ENCODE measurements around the gene ZNF74. TPM values are rescaled to one million over a fixed set of nuclear protein-coding genes. Genes with fewer than 3 reads are reported as not detected.
"Not testable (repeated sequence)": the region's sequence is repeated elsewhere in the genome, so short reads cannot be mapped to it uniquely, and the experiment has no call there.

Gene ZNF74
- polyA plus RNA-seq, 4 donors, result 15.0 to 20.4 (median 15.9) TPM

DNA sequence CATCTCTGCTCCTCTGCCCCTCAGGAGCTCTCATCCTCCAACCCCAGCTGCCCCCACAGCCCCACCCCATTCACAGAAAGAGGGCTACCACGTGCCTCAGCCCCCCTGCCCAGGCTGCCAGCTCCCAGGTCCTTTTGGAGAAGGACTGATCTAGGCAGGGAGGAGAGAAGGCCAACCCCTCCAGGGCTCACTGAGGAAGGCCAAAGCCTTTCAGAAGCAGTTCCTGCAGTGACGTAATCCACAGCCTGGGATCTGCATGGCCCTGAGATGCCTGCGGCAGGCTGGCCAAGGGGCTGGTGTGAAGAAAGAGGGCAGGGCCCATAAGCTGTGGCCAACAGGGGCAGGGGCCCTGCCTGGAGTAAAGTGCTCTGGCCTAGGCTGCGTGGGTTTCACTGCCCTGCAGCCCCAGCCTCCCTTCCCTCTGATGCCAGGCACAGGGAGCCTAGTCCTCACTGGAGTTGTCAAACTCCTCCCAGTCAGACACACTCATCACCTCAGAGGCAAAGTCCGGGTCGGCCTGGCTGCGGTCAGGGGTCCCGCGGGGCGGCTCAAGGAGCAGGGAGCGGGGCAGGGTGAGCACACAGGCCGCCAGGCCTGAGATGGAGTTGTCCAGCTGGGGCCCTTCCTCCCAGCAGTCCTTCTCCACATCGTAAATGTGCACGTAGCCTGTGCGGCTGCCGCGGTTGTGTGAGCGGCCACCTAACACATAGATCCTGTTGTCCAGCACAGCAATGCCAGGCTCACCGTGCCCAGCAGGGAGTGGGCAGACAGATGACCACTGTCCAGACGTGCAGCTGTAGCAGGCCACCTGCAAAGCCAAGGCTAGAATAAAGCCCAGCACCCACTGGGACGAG is 47.9 kb downstream of the ZNF74 start:
- no peak for DNase-seq (ENCODE audit: low read depth in 4 of 4, low spot score in 3 of 4)

DNA sequence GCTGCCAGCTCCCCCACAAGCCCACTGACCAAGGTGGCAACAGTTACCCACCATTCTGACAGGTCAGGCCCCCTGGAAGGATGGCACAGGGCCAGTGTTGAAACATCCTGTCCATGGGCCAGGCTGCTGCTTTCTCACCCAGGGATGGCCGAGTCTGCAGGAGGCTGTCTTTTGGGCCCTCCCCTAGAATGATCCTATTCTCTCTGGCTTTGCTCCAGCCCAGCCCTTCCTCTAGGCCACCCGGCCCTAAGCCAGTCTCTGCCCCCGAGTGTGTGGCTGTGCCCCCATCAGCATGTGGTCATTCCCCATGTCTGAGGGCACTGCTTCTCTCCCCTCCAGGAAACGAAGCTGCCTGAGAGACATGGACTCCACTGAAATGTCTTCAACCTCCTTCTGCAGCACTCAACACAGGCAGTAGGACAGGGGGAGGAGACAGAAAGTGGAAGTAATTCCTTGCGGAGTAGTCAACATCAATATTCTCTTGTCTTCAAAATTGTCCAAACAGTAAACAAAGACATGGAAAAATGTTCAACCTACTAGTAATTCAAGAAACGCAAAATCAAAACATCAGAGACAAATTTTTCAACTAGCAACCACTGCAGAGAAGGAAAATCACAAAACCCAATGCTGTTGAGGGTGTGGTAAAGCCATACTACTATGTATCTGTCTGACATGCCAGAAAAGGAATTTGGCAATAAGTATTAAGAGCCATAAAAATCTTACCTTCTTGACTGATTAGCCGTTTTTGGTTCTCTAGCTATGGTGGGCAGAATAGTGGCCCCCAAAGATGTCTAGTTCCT is 48.7 kb downstream of the ZNF74 start:
- no peak for DNase-seq (ENCODE audit: low read depth in 4 of 4, low spot score in 3 of 4)

DNA sequence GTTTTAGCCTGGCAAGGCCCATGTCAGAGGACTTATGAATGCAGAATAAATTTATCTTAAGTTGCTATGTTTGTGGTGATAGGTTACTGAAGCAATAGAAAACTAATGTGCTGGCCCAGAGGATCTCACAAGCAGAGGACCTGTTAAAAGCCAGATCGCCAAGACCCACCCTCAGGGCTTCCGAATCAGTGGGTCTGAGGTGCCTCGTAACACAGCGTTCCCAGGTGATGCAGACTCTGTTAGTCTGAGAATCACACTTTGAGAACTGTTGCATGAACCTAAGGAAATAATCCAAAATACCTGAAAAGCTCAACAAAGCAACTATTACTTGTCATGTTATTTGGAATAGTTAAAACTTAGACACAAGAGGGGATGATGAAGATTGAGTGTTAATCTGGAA is 50.4 kb downstream of the ZNF74 start:
- DNase-seq (ENCODE audit: low read depth in 4 of 4, low spot score in 3 of 4), result no peak

DNA sequence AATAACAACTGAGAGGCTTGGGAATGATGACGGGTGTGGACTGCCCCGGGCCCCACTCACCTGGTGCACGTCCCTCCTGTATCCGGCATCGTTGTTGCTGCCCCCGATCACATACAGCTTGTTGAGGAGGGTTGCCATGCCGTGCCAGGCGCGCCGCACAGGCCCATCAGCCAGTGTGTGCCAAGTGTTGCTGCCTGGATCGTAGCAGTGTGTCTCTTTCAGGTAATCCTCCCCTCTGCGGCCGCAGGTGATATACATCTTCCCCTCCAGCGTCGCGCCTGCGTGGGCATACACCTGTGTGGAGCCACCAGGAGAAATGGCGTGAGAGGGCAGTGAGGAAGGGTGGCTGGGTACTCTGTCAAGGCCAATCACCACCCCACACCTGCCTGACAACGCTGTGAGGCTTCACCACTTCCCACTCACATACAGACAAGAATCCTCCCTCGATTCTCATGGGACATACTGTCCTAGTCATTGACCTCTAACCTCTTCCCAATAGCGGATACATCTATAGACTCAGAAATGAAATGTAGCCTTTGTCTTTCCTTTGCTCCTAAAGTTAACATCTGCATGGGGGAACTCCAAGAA is 52.5 kb downstream of the ZNF74 start:
- DNase-seq (ENCODE audit: low read depth in 4 of 4, low spot score in 3 of 4), result no peak

DNA sequence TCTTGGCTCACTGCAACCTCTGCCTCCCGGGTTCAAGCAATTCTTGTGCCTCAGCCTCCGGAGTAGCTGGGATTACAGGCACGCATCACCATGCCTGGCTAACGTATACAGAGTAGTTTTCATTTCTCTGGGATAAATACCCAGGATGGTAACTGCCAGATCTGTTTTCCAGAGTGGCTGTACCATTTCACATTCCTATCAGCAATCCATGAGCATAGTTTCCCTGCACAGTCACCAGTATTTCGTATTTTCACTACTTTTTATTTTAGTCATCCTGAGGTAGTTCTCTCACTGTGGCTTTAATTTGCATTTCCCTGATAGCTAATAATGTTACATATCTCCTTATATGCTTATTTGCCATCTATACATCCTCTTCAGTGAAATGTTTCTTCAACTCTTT is 54.7 kb downstream of the ZNF74 start:
- no peak for DNase-seq (ENCODE audit: low read depth in 4 of 4, low spot score in 3 of 4)

DNA sequence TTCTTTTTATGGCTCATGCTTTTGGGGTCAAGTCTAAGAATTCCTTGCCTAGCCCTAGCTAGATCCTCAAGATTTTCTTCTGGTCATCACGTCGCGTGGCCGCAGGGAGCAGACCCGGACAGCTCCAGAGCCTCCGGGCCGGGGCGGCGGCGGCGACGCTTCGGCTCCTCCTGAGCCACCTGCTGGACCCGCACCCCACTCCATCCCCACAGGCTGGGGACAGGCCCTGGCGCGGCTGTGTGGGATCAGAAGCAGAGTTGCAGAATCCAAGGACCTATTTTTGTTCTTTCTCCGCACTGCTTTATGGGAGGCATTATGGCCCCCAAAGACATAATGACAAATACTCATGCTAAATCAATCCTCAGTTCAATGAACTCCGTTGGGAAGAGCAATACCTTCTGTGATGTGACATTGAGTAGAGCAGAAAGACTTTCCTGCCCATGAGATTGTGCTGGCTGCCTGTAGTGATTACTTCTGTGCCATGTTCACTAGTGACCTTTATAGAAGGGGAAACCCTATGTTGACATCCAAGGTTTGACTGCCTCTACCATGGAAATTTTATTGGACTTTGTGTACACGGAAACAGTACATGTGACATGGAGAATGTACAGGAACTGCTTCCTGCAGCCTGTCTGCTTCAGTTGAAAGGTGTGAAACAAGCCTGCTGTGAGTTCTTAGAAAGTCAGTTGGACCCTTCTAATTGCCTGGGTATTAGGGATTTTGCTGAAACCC is 56.0 kb downstream of the ZNF74 start:
- no peak for DNase-seq (ENCODE audit: low read depth in 4 of 4, low spot score in 3 of 4)

DNA sequence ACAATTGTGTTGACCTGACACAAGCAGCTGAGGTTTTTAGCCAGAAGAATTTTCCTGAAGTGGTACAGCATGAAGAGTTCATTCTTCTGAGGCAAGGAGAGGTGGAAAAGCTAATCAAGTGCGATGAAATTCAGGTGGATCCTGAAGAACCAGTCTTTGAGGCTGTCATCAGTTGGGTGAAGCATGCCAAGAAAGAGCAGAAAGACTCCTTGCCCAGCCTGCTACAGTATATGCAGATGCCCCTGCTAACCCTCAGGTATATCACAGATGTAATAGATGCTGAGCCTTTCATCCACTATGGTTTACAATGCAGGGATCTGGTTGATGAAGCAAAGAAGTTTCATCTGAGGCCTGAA is 56.6 kb downstream of the ZNF74 start:
- no peak for DNase-seq (ENCODE audit: low read depth in 4 of 4, low spot score in 3 of 4)

DNA sequence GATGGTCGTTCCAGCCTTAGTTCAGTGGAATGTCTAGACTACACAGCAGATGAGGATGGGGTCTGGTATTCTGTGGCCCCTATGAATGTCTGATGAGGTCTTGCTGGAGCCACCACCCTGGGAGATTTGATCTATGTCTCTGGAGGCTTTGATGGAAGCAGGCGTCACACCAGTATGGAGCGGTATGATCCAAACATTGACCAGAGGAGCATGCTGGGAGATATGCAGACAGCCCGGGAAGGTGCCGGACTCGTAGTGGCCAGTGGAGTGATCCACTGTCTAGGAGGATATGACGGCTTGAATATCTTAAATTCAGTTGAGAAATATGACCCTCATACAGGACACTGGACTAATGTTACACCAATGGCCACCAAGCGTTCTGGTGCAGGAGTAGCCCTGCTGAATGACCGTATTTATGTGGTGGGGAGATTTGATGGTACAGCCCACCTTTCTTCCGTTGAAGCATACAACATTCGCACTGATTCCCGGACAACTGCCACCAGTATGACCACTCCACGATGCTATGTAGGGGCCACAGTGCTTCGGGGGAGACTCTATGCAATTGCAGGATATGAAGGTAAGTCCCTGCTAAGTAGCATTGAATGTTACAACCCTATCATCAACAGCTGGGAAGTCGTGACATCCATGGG is 57.3 kb downstream of the ZNF74 start:
- not testable (repeated sequence) for DNase-seq (ENCODE audit: low read depth in 4 of 4, low spot score in 3 of 4)

DNA sequence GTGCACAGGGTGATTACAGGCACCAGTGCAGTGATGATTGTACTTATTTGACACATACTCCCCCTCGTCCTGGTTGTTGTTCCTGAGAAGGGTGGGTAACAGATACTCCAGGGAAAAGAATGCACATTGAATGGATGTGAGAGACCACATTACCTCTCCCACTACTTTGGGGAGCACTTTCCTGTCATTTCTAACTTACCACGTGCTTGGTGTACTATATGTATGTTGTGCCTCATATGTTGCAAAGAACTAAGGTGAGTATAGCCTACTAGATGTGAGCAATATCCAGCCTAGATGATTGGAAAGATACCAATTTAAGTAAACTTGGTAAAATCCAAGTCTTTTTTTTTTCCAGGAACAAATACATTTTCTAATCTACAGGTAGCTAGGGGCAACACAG is 58.0 kb downstream of the ZNF74 start:
- DNase-seq (ENCODE audit: low read depth in 4 of 4, low spot score in 3 of 4), result no peak

DNA sequence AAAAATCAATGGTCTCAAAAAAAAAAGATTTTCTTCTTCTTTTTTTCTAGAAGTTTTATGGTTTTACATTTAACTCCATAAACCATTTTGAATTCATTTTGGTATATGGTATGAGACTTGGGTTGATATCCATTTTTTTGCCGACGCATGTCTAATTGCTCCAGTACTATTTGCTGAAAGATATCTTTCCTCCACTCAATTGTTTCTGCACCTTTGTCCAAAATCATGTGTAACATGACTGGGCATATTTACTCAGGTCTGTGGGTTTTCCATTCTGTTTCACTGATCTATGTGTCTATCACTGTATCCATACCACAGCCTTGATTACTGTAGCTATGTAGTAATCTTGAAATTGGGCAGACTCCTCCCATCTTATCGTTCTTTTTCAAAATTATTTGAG is 59.3 kb downstream of the ZNF74 start:
- DNase-seq (ENCODE audit: low read depth in 4 of 4, low spot score in 3 of 4), result no peak

DNA sequence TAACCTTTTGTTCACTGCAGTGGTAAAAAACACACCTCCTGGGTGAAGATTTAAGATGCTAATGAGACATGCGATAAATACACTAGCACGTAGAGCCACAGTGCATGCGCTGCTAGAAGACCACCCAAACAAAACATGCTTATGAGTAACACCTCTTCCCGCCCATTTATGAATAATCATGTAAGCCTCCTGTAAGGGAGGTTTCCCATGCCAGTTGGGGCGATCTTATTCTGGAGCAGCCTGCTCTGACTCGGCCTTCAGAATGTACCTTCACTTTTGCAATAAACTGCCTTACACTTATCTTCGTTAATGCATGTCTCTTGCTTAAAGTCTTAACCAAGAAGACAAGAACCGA is 61.7 kb downstream of the ZNF74 start:
- no peak for DNase-seq (ENCODE audit: low read depth in 4 of 4, low spot score in 3 of 4)

DNA sequence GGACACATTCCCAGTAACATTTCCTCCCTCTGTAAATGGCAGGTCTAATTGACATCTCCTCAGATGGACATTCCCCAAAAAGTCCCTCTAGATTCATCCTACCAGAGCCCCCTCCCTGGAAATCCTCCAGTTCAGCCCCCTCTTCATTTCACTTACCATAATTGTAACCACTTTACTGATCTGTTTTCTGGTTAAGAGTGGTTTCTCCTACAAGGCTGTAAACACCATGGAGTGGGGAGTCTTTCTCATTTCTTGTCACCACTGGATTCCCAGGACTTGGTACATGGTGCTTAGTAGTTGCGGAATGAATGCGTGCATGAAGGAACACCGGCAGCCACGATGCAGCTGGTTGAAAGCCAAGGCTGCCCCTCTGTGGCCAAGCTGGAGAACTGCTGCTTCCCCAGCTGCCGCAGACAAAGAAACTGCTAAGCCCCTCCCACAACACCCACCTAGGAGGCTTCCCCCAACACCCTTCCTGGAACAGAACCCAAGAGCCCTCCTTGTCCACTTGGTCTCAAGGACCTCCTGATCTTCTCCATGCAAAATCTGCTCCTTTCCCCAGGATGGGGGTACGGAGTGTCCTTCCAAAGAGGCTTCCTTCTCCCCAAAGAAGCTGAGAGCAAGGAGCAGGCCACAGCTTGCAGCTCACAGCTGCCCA is 62.2 kb downstream of the ZNF74 start:
- peak; percentile 51 to 73 (median 68) for DNase-seq (ENCODE audit: low read depth in 4 of 4, low spot score in 3 of 4)

DNA sequence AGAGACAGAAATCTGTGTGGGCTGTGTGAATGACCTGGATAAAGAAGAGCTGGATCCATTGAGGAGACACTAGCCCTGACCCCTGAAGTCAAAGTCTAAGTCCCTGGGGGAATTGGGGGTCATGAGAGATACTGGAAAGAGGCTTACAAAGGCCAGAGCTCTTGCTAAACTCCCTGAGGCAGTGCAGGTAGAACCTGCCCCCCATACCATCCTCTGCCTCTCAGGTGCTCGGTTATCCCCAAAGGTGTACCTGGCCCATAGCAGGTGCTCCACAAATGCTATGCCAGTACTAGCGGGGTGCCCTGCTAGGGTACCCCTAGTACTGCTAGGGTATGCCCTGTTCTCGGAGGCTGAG is 62.7 kb downstream of the ZNF74 start:
- no peak for DNase-seq (ENCODE audit: low read depth in 4 of 4, low spot score in 3 of 4)

DNA sequence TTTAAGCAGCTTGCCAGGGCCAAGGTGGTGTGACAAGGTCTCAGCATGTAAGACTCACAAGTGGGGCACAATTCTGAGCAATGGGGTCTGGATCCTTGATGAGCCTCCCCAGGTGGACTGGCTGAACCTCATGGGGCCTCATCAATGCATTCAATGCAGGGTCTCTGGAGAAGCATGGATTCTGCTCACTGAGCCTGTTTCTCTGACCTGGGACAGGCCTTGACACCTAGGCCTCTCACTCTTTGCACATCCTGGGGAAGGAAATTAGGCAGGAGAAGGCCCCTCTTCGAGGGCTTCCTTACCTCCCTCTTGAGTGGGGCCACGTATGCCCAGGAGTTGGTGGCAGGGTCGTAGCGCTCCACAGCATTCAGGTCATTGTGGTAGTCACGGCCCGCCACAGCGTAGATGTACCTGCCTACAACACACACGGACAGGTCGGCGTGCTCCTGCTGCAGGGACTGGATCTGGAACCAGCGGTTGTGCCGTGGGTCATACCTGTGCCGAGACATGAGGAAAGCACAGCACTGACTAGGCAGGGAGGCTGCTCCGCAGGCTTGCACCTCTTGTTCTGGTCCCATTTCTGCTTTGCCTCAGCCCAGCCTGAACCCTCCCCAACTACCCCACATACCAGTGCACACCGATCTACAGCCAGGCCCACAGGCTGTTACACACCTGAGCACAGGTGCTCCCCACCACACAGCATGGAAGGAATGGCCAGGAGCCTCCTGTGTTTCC is 63.7 kb downstream of the ZNF74 start:
- DNase-seq (ENCODE audit: low read depth in 4 of 4, low spot score in 3 of 4), result no peak

Other genes with a start within 250 kb of the ZNF74 start
- under 1 TPM; 0.53 to 0.93 (median 0.76) TPM for gene CCDC188, start 243.1 kb upstream of the ZNF74 start, polyA plus RNA-seq (ENCODE audit: insufficient read length in 4 of 4)
- gene RTN4R, start 125.8 kb upstream of the ZNF74 start, polyA plus RNA-seq (ENCODE audit: insufficient read length in 4 of 4), result 1 to 10 TPM; 5.0 to 9.0 (median 6.1) TPM
- gene DGCR6L, start 74.1 kb upstream of the ZNF74 start, polyA plus RNA-seq (ENCODE audit: insufficient read length in 4 of 4), result 10 to 100 TPM; 45.1 to 68.0 (median 52.9) TPM
- gene SCARF2, start 43.7 kb downstream of the ZNF74 start, polyA plus RNA-seq (ENCODE audit: insufficient read length in 4 of 4), result 10 to 100 TPM; 16.3 to 25.5 (median 18.0) TPM
- 10 to 100 TPM; 29.4 to 33.1 (median 32.6) TPM for gene KLHL22, start 101.6 kb downstream of the ZNF74 start, polyA plus RNA-seq (ENCODE audit: insufficient read length in 4 of 4)
- 10 to 100 TPM; 38.6 to 49.3 (median 42.8) TPM for gene MED15, start 113.5 kb downstream of the ZNF74 start, polyA plus RNA-seq (ENCODE audit: insufficient read length in 4 of 4)

Measured in right renal pelvis (tissue), 4 donors.